Activated T-cell treated with anti-CD3 and anti-CD28 coated beads for 24 hours (primary cell): ENCODE results near the gene GABRB3.

Experiments
- DNase-seq: peaks from one replicate; pipeline ENCODE4 v3.0.0-alpha.2; 2020; ENCODE audit warnings: low read depth

GABRB3 gene

DNA sequence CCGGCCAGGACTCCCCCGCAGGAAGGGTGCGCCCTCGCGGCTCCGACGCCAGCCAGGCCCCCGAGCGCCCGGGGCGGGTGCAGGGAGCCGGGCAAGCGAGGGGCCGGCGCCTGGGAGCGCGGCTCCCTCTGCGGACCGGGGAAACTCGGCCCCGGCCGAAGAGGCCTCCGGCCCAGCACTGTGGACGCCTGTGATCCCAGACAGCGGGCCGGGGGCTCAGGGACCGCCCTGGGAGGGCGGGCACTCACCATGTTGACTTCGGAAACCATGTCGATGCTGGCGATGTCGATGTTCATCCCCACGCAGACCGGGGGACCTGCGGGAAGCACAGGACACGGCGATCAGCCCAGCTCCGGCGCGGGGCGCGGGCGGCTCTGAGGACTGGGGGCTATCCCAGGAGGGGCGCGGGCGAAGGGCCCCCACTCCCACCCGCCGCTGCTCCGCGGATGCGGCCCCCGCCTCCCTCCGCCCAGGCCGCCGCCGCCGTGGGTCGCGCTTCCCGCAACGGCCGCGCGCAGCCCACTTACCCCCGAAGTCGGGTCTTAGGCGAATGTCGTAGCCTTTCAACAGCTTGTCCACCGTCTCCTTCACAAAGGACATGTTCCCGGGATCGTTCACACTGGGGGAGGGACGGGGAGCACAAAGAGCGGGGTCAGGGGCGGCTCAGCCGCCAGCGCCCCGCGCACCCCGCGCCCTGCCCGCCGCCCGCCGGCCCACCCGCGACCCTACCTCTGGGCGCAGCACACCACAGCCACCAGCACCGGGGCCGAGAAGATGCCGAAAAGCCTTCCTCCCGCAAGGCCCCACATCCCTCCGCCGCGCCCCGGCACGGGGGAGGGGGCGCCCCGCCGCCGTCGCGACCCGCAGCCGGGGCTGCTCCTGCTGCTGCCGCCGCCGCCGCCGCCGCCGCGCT is at the start of gene GABRB3:
GABRB3 (minus strand) TSS at position 913 of the 913 bp plus-strand sequence.
- DNase-seq: no peak

DNA sequence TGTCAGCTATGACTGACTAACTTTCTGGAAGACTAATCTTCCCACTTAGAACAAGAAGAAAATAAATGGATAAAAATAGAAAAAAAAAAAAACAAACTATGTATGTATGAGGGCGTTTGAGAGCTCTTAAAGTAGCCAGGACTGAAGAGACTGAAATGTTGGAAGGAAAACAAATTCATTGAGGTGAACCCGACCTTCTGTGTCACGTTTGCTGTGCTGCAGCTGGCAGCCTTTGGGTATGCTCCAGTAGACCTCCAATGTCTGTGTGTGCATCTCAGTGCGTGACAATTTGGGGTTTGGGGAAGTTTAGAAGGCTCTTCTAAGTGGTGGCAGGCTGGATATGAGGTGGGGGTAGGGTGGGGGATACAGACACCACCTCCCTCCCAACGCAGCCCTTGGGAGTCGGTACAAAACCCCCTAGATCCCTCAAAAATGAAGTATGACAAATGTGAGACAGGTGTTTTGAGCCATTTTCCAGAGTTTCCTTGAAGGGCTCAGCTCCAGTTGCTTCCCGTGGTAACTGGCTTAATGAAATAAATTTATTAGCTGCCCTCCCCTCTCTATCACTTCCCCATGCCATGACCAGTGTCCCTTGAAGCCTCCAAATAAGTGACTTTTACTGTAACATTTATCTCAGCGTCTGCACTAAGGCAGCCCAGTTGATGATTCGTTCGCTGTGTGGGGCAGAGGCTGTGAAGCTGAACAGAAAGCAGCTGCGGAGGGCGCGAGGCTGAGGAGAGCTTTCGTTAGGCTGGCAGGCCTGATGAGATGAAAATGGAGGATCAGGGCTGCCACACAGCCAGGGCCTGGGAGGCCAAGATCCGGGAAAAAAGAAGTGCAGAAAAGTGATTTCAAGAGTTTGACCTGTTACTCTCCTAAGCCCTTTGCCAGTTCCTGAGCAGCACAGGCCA is 34.9 kb upstream of the GABRB3 start:
- no peak for DNase-seq

DNA sequence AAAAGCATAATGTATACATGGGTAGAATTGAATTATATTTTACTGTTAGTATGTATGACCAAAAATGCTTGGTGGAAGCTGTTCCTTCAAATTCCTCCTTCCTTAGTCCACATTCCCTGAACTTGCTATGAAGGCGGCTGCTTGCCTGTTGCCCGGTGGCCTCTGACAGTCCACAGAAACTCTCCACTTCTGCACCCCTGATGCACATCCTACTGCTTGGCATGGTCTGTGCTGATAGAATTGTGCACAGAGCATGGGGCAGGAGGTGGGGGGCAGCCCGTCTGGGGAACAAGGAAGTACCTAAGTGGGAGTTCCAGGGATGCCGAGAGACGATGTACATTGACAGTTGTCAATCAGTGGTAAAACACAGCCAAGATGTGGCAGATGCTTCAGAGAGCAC is 33.7 kb upstream of the GABRB3 start:
- no peak for DNase-seq

DNA sequence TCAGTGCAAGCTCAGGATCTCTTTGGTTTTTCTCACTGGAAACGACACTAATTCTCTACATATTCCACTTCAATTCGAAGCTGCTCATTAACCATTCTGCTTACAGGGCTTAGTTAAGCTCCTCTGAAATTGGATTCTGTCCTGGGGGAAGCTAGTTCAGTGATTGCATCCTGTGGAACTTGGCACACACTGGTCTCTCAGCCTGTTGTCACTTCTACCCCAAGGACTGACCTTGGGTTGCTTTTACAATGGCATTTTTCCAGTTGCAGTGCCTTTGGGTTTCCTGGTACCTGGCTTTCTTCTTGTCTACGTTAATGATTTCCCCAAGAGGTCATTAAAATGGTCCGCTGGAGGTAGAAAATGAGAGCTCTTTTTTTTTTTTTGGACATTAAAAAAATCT is 33.3 kb upstream of the GABRB3 start:
- no peak for DNase-seq

DNA sequence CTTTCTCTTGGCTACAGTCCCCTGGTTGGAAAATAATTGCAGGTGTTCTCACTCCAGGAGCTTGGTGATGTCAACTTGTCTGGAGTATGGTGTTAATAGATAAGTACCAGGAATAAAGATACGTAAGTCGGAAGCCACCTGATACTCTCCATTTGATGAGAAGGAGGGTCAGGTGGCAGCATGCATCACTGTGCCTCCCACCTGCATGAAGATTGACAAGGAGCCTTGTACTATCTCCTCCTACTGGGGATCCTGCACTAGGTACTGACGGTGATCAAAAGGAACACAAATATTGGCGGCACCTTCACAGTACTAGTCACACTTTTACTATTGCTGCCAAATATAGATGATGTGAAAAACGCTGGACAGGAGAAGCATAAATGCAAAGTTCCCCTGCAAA is 32.6 kb upstream of the GABRB3 start:
- DNase-seq: no peak

DNA sequence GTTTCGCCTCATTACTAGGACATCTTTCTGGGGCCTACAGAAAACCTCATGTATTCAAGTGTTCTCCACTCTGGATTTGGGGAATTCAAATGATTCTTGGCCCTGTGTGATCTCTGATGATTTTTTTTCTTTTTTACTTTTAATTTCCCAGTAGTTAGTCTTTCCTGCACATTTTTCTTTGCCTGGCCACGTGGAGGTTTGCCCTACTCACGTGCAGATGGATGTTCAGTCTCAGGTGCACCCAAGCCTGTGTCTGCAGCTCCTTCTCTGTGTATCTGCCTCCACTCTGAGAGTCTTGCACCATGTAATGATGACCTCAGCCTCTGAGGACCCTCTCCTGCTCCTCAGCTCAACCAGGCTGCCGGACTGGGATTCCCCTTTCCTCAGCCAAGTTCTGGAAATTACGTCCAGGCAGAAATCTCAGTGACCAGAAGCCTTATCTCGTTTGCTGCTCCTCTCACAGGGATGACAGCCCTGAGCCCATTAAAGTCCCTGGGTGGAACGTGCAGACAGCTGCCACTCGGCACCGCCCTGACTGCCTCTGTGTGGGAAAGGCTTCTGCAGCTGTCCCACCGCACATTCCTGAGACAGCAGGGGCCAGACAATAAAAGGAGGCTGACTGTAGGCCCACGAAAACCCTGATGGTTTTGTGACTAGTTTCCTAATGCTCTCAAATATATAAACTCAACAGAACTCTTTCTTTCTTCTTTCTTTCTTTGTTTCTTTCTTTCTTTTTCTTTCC is 31.4 kb upstream of the GABRB3 start:
- no peak for DNase-seq

DNA sequence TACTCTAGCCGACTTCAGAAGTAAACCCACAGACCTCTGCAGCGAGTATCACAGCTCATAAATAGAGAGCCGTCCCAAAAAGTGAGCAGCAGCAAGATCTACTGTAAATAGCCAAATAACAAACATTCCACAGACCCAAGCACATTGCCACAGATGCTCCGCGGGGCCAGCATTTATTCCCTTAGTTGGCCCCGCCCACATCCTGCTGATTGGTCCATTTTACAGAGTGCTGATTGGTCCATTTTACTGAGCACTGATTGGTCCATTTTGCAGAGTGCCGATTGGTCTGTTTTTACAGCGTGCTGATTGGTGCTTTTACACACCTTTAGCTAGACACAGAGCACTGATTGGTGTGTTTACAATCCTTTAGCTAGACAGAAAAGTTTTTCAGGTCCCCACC is 17.3 kb upstream of the GABRB3 start:
- no peak for DNase-seq

DNA sequence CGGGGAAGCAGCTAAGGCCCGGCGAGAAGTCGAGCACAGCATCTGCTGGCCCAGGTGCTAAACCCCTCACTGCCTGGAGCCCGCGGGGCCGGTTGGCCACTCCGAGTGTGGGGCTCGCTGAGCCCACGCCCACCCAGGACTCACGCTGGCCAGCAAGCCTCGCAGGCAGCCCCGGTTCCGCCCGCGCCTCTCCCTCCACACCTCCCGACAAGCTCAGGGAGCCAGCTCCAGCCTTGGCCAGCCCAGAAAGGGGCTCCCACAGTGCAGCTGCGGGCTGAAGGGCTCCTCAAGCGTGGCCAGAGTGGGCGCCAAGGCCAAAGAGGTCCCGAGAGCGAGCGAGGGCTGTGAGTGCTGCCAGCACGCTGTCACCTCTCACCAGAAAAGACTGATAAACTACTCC is 8.9 kb upstream of the GABRB3 start:
- no peak for DNase-seq

DNA sequence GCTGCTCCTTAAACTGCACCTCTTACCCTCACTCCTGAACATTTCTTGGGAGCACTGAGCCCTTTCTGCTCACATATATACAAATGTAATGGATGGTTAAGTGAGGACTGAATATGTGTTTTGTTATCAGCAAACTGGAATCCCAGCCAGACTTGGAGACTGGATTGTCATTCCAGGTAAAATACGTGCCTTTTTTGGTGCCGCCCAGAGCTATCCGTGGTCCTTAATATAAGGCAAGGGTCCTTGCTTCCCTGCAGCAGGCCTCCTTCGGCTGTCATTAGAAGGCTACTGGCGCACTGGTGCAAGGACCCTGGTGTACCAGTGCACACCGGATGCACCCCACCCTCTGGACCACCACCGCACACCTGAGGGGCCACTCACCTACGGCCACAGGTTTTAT is 1.1 kb upstream of the GABRB3 start:
- DNase-seq: no peak

DNA sequence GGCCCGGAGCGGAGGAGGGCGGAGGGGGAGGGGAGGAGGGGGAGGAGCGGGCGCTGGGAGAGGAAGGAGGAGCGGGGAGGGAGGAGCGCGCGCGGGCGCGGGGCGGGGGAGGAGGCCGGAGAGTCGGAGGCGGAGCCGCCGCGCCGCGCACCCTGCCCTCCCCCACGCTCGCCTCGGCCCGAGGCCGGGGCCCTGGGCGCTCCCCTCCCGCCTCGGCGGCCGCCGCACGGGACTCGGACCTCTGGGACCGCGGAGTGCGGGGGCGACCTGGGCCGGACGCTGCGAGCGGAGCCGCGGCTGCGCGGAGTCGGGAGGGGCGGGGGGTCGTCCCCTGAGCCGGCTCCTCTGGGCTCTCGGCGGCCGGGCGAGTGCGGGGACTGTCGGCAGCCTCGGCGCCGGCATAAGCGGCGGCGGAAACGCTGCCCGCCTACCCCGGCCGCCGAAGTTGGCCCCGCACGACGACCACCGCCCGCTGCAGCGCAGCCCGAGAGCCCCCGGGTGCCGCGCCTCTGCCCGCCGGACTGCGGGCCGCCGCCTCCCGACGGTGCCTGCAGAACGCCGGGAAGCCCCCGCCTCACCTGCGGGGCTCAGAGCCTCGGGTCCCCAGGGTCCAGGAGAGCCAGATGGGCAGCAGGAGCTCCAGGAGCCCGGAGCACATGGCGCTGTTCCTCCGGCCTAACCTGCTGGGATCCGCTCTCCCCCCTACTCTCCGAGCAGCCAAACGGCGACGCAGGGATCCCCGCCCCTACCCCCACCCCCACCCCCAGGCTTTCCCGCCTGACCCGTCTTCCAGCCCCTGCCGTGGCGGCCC is 406 bp upstream of the GABRB3 start:
- no peak for DNase-seq

DNA sequence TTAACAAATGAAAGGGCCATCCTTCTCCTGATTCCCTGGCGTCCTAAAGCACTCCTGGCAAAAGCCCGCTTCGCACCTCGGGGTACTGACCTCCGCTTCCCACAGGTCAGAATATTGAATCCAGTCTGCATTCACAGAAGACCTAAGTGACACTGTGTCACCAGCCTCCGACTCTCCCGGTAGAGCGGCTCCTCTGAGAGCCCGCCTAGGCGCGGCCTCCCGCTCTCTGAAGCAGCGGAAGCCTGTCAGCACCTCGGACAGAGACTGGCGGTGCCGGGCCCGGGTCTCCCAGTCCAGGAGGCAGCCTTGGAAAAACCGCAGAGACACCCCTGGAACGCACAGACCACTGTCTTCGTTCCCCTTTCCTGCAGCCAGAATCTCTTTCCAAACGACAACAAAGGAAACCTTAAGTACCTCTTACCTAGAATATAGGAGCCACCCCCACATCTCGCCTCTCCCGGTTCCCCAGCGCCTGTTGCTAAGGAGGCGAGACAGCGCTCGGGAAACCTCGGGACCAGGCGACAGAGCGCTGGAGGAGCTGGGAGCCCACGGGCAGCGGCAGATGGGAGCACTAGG is 1.2 kb downstream of the GABRB3 start:
- no peak for DNase-seq

DNA sequence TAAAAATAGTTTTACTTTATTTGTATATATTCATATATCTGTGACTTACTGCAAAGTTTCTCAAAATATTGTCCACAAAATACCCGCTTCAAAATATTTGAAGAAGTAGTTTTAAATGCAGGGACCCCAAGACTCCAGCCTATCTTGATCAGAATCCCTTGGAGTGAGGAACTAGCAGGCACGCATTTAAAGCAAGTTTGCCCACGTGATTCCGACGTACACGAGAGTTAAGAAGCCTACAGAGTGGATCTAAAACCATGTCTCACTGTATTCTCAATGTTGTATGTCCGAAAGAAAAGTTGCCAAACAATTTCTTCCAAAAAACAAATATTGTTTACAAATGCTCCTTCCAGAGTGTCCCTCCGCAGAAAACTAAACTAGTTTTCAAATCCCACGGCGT is 1.7 kb downstream of the GABRB3 start:
- no peak for DNase-seq

DNA sequence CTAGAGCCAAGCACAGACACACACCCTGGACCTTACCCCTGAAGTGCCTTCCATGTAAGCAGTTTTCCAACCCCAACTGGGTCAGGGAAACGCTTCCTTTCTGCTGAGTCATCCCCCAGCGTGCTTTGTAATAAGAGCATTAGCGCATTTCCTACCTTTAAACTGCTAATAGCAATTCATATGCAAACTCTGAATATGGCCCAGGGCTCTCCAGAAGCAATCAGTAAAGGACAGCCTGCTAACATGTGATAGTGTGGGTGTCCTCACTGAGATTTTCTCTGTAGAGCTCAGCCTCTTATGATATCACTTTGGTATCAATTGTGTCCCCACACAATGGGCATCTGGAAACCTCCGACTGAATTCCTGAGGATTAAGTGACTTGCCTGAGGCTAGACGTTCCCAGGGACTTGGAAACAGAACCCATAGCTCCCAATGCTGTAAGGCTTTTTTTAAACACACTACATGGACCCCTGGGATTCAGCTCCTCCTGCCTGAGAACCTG is 5.6 kb downstream of the GABRB3 start:
- DNase-seq: no peak

DNA sequence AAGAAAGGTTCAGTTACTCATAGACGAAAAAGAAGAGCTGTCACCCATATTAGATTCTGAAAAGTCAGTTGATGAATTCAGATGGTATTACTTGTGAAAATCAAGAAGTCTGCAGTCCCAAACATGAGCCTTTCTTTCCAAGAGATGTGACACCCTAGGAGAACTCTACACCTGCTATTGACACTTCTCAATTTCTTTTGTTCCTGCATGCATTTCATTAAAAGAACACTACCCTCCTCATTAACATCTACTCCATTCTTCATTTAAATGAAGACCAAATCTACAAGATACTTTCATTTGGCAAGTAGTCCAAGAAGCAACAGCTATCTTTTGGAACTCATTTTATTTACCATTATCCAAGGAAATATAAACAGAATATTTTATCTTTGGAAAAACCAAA is 6.6 kb downstream of the GABRB3 start:
- no peak for DNase-seq

DNA sequence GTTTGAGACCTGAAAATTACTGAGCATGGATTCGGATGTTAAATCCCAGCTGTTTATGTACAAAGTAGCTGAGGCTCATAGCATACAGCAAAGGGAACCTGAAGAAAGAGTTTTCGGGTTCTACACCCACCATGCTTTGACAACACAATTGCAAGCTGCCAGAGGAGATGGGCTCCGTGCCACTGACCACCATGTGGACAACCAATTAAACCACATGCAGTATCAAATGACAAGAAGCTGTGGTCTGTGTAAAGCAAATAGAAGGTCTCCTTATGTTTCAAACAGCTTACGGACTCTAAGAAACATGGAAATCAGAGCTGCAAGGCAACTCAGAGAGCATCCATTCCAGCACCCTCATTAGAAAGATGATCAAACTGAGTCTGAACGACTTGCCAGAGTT is 12.9 kb downstream of the GABRB3 start:
- DNase-seq: no peak

DNA sequence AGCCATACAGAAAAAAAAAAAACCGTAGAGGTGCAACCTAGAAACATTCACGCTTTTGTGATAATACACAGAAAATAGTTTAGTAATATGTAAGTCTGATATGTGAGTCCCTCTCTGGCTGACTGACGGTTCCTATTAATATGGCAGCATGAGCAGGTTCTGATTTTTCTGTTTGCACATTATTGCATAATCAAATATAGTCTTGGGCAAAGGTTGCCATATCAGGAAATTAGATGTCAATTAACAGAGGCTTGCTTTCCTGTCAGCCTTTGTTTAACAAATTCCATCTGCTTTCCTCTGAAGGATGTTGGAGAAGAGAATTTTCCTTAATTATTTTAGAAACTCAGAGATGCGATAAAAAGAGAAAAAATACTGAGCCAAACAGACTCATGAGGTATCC is 14.8 kb downstream of the GABRB3 start:
- DNase-seq: no peak

DNA sequence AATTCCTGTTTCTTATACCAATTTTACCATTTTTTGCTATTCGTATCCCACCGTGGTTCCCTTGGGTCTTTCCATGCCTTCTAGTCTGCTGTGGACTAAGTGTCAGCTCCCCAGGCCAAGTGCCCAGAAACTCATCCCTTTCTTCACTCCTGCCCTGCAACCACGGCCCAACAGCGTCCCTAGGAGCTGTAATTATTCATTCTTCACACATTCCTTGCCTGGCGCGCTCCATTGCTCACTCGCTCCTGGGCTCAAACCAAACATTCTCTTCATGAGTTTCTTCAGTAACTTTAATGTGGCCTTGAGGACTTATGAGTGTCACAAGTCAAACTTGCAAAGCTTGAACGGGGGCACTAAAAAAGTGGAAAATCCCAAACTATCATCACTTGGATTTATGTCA is 15.7 kb downstream of the GABRB3 start:
- DNase-seq: no peak

DNA sequence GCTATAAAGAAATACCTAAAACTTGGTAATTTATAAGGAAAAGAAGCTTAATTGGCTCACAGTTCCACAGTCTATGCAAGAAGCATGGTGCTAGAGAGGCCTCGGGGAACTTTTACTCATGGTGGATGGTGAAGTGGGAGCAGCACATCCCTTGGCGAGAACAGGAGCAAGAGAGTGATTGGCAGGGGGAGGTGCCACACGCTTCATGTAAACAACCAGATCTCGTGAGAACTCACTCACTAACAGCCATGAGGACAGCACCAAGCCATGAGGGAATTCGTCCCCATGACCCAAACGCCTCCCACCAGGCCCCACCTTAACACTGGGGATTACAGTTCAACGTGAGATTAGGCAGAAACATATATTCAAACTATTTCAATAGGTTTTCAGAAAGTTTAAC is 28.0 kb downstream of the GABRB3 start:
- no peak for DNase-seq

DNA sequence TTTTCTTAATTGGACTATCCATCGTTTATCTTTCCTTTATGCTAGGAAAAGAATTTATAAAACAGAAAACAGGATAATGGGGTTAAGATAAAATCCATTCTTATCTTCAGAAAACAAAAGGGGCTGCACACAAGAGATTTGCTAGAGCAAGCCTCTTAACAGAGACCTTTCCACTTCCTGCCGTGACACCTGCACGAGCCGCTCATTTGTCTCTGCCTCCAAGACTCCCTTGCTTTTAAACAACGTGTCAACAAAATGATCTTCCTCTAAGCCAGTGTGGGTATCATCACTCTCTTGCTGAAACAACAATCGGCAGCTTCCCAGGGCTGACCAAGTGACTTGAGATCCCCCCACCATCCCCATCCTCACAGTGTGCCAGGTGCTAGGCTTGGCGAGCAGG is 33.1 kb downstream of the GABRB3 start:
- no peak for DNase-seq

DNA sequence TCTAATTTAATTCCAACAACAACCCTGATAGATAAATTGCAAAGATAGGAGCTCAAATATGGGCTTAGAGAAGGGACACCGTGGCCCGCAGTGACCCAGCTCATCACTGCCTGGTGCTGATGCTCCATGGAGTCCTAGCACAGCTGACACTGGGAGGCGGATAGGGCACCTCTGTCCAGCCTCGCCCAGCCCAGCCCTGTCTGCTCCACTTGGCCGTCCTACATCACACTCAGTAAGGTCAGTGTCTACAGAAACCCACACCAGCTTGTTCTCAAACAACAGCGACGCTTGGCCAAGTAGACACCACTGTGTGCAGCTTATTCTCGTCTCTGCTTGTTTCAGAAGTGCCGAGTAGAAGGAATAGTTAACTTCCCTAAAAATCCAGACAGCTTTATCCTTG is 33.9 kb downstream of the GABRB3 start:
- DNase-seq: no peak
